HepG2 (cell line): ENCODE data around the gene TSPAN9. TPM values are rescaled to one million over a fixed set of nuclear protein-coding genes. Genes with fewer than 3 reads are reported as not detected.

Experiments
- ATAC-seq: fragments of 200-7000 bp; cut with Tn5 transposase; 3 replicates; pipeline ENCODE4 v1.9.1; 2020; ENCODE audit warnings: mild to moderate bottlenecking, moderate library complexity
- BruUV-seq: library from RNA; stranded (reverse); fragments of 400-500 nt; replicated peaks from 2 replicates; lab custom pipeline; 2021; lab: Mats Ljungman, UMichigan
- CTCF ChIA-PET: fragments of 300-600 bp; formaldehyde crosslinking; extraction: SDS; loops from one replicate; lab custom pipeline; 2021; ENCODE audit warnings: low total read pairs, inconsistent platforms, low intra/inter-chr PET ratio; lab: Yijun Ruan, JAX
- POLR2A ChIA-PET: fragments of 350-600 bp; sonication (Branson Sonifier 250); formaldehyde crosslinking; loops from one replicate; lab custom pipeline; 2020; ENCODE audit warnings: antibody characterized with exemption, inconsistent platforms; lab: Yijun Ruan, JAX
- DNase-seq: peaks from one replicate; pipeline ENCODE4 v3.0.0-alpha.2; 2015; ENCODE audit warnings: low spot score
- FAIRE-seq: peaks from 3 replicates; lab custom pipeline; 2011; peaks lifted over from hg19 to GRCh38; lab: Jason Lieb, UNC
- H2AFZ ChIP-seq: one replicate; pipeline ENCODE4 v1.6.1; 2011; ENCODE audit warnings: low read length, inconsistent platforms
- H3K27ac ChIP-seq: fragments of 300-600 bp; 3 replicates; pipeline ENCODE4 v1.8.0; 2011; ENCODE audit warnings: mixed run types, mild to moderate bottlenecking, mixed read lengths, low read length, inconsistent platforms; ENCODE audit not compliant: insufficient read depth; ENCODE audit errors: extremely low read length
- H3K27me3 ChIP-seq, 2 experiments: fragments of 200-600 bp in 1 of 2; 2 replicates in 1 of 2; 3 replicates in 1 of 2; pipeline versions ENCODE4 v1.6.0 to v1.8.0; 2011; ENCODE audit warnings: low read length in 2 of 2, mild to moderate bottlenecking in 2 of 2, moderate library complexity in 2 of 2, inconsistent platforms in 1 of 2; ENCODE audit not compliant: insufficient read depth in 2 of 2, control insufficient read depth in 1 of 2
- H3K36me3 ChIP-seq, 2 experiments: fragments of 200-600 bp in 1 of 2; replicated peaks in 1 of 2; 2 replicates in 1 of 2; 3 replicates in 1 of 2; pipeline versions ENCODE4 v1.5.1 to v1.8.0; 2011; ENCODE audit warnings: low read length in 2 of 2, inconsistent platforms in 1 of 2; ENCODE audit not compliant: insufficient read depth in 2 of 2, control insufficient read depth in 1 of 2
- H3K4me1 ChIP-seq: 2 replicates; pipeline ENCODE4 v1.5.1; 2012; ENCODE audit warnings: low read length, inconsistent platforms; ENCODE audit not compliant: insufficient read depth
- H3K4me2 ChIP-seq: 2 replicates; pipeline ENCODE4 v1.6.0; 2011; ENCODE audit warnings: low read depth, low read length, inconsistent platforms
- H3K4me3 ChIP-seq, 3 experiments: fragments of 200-600 bp in 1 of 3; sonication (generic), shearing (Covaris generic) in 1 of 3; replicated peaks in 1 of 3; 2 replicates each; pipeline ENCODE4 v1.5.1; 2011 to 2016; ENCODE audit warnings: low read length in 3 of 3, inconsistent platforms in 2 of 3, low read depth in 2 of 3, mild to moderate bottlenecking in 2 of 3, control low read depth in 1 of 3, mixed read lengths in 1 of 3; ENCODE audit not compliant: insufficient read depth in 1 of 3
- H3K79me2 ChIP-seq: one replicate; pipeline ENCODE4 v1.6.1; 2011; ENCODE audit warnings: low read length, inconsistent platforms; ENCODE audit not compliant: insufficient read depth
- H3K9ac ChIP-seq: 2 replicates; pipeline ENCODE4 v1.6.0; 2011; ENCODE audit warnings: mild to moderate bottlenecking, low read depth, low read length, inconsistent platforms; ENCODE audit not compliant: insufficient read depth
- H3K9me3 ChIP-seq: 2 replicates; pipeline ENCODE4 v1.5.1; 2012; ENCODE audit warnings: mild to moderate bottlenecking, low read length
- H4K20me1 ChIP-seq: 2 replicates; pipeline ENCODE4 v1.6.0; 2011; ENCODE audit warnings: inconsistent platforms, mild to moderate bottlenecking, low read length, moderate library complexity; ENCODE audit not compliant: insufficient read depth
- CEBPZ ChIP-seq: IDR thresholded peaks from 2 replicates; pipeline ENCODE4 v1.6.1; 2012; ENCODE audit warnings: low read length, improper control_type of control experiment
- GLI4 ChIP-seq: sonication (generic); formaldehyde crosslinking; IDR thresholded peaks from 2 replicates; pipeline ENCODE4 v1.5.1; 2020; ENCODE audit warnings: missing genetic modification reagents, mild to moderate bottlenecking, moderate library complexity, borderline replicate concordance
- HDAC1 ChIP-seq: sonication (generic); formaldehyde crosslinking; IDR thresholded peaks from 2 replicates; pipeline ENCODE4 v1.5.1; 2020; ENCODE audit warnings: mild to moderate bottlenecking, missing genetic modification reagents
- MAX ChIP-seq: IDR thresholded peaks from 2 replicates; pipeline ENCODE4 v1.6.1; 2012; ENCODE audit warnings: inconsistent platforms
- PLRG1 ChIP-seq: fragments of 450-650 bp; conservative IDR thresholded peaks from 2 replicates; pipeline ENCODE4 v1.6.1; 2016
- POLR2G ChIP-seq: fragments of 200-400 bp; formaldehyde crosslinking; IDR thresholded peaks from 2 replicates; pipeline ENCODE4 v1.6.1; 2018; ENCODE audit warnings: mild to moderate bottlenecking, low read depth, low read length, moderate library complexity
- REPIN1 ChIP-seq: sonication (generic); formaldehyde crosslinking; IDR thresholded peaks from 2 replicates; pipeline ENCODE4 v1.8.0; 2022; ENCODE audit warnings: missing genetic modification reagents, low read depth, mild to moderate bottlenecking, borderline replicate concordance
- ZHX2 ChIP-seq, 2 experiments: sonication (generic) in 1 of 2; formaldehyde crosslinking in 1 of 2; IDR thresholded peaks; 2 replicates each; pipeline versions ENCODE4 v1.6.1 to v1.9.0; 2014 to 2022; ENCODE audit warnings: antibody characterized with exemption in 1 of 2, borderline replicate concordance in 1 of 2, inconsistent platforms in 1 of 2, low read depth in 1 of 2, missing genetic modification reagents in 1 of 2
- ZSCAN25 ChIP-seq: sonication (generic); formaldehyde crosslinking; IDR thresholded peaks from 2 replicates; pipeline ENCODE4 v1.8.0; 2022; ENCODE audit warnings: mild to moderate bottlenecking, missing genetic modification reagents
- WGBS: methylation state at CpG from one replicate; pipeline ENCODE4 v1.1.6; 2017; ENCODE audit warnings: low lambda C conversion rate; 5-methylcytosine and 5-hydroxymethylcytosine counted together
- in situ Hi-C: cut with HindIII; loops from 2 replicates; pipeline ENCODE4 v1.10.0; 2017; ENCODE audit warnings: low pct_unique_long_range_greater_than_20kb; ENCODE audit not compliant: extremely low pct_ligation_motif_present
- intact Hi-C: fragments of 100-400 bp; cut with micrococcal nuclease; formaldehyde crosslinking; loops from one replicate; pipeline ENCODE4 v1.10.0; 2022; ENCODE audit not compliant: unreplicated experiment
- polyA plus RNA-seq, 8 experiments: library from polyadenylated mRNA; depleted of rRNA in 3 of 8; stranded (reverse) in 7 of 8; unstranded in 1 of 8; fragments of >200 nt; fragmentation: Illumina TruSeq in 4 of 8; extraction: Trizol in 4 of 8; gene quantifications; 2 replicates each; pipeline versions ENCODE4 v1.2.1 to v1.2.3, GENCODE V29; 2011 to 2016; ENCODE audit warnings: low read depth in 4 of 8, missing spikeins in 1 of 8, mixed read lengths in 1 of 8; ENCODE audit not compliant: insufficient read depth in 1 of 8
- total RNA-seq, 5 experiments: library from RNA; depleted of rRNA; stranded (reverse); fragments of >200 nt; fragmentation: Illumina TruSeq; extraction: Trizol; gene quantifications; 2 replicates each; pipeline ENCODE4 v1.2.3, GENCODE V29; 2016; ENCODE audit warnings: low read depth in 1 of 5
- TF ChIP-seq, protein P1 (sequence below): sonication (generic); formaldehyde crosslinking; IDR thresholded peaks from 2 replicates; pipeline ENCODE4 v1.4.0; 2020; ENCODE audit warnings: missing genetic modification reagents

TSPAN9 gene
- total and polyA plus RNA-seq, 2 of the 13 experiments (the other 11 are each of a cell fraction or from before 2014, with no cell fraction given): 18.1 to 42.3 TPM

DNA sequence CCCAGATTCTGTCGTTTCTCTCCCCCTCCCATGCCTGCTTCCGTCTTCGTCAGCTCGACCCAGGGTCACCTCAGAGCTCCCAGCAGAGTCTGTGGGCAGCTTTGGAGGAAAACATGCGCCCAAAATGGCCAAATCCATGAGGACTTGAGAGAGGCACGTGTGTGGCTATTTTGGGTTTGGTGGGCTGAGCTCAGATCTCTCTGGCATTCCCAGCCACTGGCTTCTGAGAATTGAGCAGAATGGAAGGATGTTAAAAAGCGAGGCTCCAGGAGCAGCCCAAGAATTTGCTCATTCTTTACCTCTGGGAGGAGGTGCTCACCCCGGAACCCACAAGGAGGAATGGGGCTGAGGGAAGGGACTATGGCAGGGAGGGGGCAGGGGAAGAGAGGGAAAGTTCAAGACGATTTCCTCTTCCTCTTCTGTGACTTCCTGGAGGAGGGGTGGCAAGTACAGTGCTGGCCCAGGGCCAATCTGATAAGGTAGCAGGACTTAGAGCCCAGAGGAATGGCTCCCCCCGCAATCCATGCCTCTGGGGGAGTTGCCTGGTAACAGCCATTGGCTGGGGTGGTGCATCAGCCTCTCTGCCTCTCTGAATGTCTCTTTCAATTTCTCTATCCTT, 20.1 kb downstream of the TSPAN9 start:
- 52% methylated on average over 10 of the region's 10 CpGs for WGBS
- ATAC-seq (peak; percentile 81), DNase-seq (peak; percentile 69), FAIRE-seq (no peak)
- Histone ChIP-seq H2AFZ (no peak overlapping the region), H4K20me1 (no peaks in the 10 kb centered on the region), H3K4me2 (peak overlapping the region; percentile 68), H3K79me2 (peaks cover 33% of the 10 kb centered on the region), H3K27ac (peak overlapping the region; percentile 83), H3K9me3 (no peaks in the 10 kb centered on the region), H3K4me1 (peaks cover 71% of the 10 kb centered on the region), H3K9ac (peak overlapping the region; percentile 62), H3K27me3 (no peaks in the 10 kb centered on the region), H3K36me3 (peaks cover 0 to 7% of the 10 kb centered on the region in 2 experiments; a peak in 3 of 5 replicates), H3K4me3 (peak overlapping the region; percentile 9 to 51 (median 34); a peak in 4 of 6 replicates)
- intact Hi-C loops: loop anchor here (5.0 kb wide), 1 partner anchor 595 kb away; no protein-coding TSS in a partner anchor
- ChIA-PET POLR2A (interaction anchor here (1.1 to 1.3 kb wide), 5 partner anchors 11 to 67 kb away, joined by 3 to 16 read pairs (median 4); no protein-coding TSS in a partner anchor), CTCF (no interaction called here)
- in situ Hi-C loops: no loop called here
- TSS peak; percentile 66 for BruUV-seq
- no peak for TF ChIP-seq CEBPZ
- TF ChIP-seq HDAC1 (CRISPR knock-in tag): no peak
- TF ChIP-seq POLR2G: no peak
- no peak for TF ChIP-seq GLI4
- TF ChIP-seq ZSCAN25 (CRISPR knock-in tag): 0 out of 2 replicates have a peak, but pooled peaks have one; percentile 2
- TF ChIP-seq, protein P1, sequence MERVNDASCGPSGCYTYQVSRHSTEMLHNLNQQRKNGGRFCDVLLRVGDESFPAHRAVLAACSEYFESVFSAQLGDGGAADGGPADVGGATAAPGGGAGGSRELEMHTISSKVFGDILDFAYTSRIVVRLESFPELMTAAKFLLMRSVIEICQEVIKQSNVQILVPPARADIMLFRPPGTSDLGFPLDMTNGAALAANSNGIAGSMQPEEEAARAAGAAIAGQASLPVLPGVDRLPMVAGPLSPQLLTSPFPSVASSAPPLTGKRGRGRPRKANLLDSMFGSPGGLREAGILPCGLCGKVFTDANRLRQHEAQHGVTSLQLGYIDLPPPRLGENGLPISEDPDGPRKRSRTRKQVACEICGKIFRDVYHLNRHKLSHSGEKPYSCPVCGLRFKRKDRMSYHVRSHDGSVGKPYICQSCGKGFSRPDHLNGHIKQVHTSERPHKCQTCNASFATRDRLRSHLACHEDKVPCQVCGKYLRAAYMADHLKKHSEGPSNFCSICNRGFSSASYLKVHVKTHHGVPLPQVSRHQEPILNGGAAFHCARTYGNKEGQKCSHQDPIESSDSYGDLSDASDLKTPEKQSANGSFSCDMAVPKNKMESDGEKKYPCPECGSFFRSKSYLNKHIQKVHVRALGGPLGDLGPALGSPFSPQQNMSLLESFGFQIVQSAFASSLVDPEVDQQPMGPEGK (CRISPR knock-in tag): peak; percentile 87
- TF ChIP-seq ZHX2 (IDR thresholded peaks at IDR 0.05; ENCODE audit: low read depth): 0 out of 2 replicates have a peak, but pooled peaks have one; percentile 9
- TF ChIP-seq ZHX2 (CRISPR knock-in tag; IDR thresholded peaks at IDR 0.05; ENCODE audit: borderline replicate concordance): no peak
- TF ChIP-seq REPIN1 (CRISPR knock-in tag): no peak
- no peak for TF ChIP-seq MAX
- TF ChIP-seq PLRG1: no peak
